NCI-H2171 treated with DMSO at 0.1 percent for 48 hours (cell line): ENCODE measurements around the gene C2orf74.
A peak's percentile ranks its signal among the peaks of the same experiment; 100 is the strongest.
"Not testable (repeated sequence)": the region's sequence is repeated elsewhere in the genome, so short reads cannot be mapped to it uniquely, and the experiment has no call there.

Source experiments
- DNase-seq: peaks from one replicate; lab custom pipeline; 2025; lab: John Stamatoyannopoulos, UW

Gene C2orf74

DNA sequence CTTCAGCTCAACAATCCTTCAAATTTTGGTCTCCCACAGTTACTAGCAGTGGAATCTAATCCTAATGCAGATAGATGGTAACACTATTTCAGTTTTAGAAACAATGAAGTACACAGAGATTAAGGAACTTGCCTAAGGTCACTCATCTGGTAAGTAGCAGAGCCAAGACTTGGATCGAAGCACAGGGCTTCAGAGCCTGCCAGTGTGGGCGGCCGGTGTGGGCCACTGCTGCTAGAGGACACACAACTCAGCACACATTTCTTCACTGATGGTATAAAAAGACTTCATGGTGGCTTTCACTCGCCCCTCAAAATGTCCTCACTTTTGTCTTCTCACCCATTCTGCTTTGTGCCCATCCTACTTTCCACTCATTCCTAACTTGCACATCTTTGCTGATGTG, 11.1 kb downstream of the C2orf74 start:
- DNase-seq: no peak

DNA sequence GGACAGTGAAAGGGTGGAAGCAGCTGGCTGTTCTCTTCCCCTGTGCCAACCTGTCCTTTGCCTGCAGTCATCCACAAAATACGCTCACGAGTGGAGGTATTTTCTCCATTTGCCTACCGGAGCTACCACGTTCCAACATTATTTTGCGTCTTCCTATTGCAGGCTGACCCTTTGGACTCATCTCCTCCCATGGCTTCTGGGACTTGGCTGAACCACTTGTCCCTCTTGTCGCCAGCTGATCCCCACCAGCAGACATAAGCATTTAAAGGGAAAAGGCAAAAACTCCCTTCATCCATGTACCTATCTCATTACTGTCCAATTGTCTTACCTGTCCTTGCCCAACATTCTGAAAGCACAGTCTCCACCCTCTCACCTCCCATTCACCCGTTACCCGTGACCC, 13.0 kb downstream of the C2orf74 start:
- DNase-seq: no peak

- peak; percentile 89 for DNase-seq
Observed at GRCh38 chr2:61176755-61177726, 15.1 kb downstream of the C2orf74 start.

DNA sequence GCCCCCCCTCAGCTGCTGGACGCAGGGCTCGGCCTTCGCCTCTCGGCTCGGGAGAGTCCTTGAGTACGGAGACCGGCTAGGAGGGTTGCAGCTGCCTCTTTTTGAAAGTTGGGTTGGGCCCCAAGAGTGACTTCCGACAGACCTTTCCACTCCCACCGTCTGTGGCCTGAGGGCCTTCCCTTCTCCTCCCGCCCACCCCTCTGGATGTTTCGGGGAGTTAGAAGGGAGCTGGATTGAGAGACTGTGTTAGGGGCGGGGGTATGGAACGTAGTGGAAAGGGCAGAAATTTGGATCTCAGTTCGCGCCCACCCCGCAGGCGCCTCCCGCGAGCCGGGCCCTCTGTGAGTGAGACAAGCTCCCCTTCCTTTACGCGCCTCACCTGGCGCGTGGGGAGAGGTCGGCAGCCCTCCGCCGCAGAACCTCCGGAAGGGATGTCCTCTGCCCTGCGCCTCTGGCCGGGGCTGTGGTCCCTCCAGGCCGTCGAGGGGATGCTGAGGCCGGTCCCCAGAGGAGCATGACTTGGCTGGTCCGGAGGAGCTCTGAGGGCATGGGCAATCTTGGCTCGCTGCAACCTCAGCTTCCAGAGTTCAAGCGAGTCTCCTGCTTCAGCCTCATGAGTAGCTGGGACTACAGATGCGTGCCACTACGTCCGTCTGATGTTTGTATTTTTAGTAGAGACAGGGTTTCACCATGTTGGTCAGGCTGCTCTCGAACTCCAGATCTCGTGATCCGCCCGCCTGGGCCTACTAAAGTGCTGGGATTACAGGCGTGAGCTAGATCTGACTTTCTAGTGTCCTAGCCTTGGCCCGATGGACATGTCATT, 15.9 kb downstream of the C2orf74 start:
- no peak for DNase-seq

- no peak for DNase-seq
Observed at GRCh38 chr2:61178603-61179545, 16.9 kb downstream of the C2orf74 start.

GRCh38 chr2:61179701-61180639, 18.0 kb downstream of the C2orf74 start:
- DNase-seq: no peak

- no peak for DNase-seq
Observed at GRCh38 chr2:61180686-61181085, 18.7 kb downstream of the C2orf74 start.

DNA sequence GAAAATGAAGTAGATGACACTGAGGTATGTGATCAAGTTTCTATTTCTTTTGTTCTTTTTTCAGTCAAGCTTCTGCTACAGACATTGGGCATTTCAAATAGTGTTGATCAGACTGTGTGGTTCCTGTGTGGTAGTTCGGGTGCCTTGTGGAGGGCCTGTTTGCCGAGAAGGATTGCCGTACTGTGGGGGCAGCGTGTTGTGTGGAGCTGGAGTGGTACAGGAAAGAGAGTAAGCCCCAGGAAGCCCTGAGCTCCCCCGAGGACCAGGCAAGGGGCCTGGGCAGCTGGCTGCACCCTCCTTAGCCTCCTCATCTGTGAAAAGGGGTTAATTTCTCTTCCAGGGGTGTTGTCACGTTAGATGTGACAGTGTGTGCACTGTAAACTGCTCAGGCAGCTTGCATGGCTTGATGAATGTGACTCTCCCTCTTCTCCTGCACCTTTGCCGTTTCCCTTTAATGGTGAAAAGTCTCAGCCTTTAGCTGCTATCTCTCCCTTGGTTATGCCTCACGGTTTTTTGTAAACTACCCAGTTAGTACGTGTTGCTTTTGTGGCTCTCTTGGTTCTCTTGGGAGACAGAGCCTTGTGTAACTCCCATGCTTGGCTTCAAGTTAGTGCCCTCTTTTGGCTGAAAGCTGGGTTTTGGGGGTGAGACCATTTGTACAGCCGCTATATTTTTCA, 19.5 kb downstream of the C2orf74 start:
- DNase-seq: no peak

DNA sequence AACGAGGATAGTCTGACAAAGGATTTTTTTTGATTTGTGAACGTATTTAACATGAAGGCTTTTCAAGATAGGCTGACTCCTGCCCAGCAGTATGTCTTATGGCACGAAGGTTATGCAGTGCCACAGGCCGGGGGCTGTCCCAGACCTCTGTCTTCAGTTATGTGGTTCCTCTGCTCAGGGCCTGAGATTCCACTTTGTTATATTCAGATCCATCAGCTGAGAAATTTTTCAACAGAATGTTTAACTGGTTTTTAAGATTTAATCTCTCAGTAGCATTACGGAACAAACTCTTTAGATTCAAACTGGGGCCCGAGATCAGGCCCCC, 20.0 kb downstream of the C2orf74 start:
- DNase-seq: no peak

GRCh38 chr2:61183795-61184194, 21.8 kb downstream of the C2orf74 start:
- DNase-seq: no peak

DNA sequence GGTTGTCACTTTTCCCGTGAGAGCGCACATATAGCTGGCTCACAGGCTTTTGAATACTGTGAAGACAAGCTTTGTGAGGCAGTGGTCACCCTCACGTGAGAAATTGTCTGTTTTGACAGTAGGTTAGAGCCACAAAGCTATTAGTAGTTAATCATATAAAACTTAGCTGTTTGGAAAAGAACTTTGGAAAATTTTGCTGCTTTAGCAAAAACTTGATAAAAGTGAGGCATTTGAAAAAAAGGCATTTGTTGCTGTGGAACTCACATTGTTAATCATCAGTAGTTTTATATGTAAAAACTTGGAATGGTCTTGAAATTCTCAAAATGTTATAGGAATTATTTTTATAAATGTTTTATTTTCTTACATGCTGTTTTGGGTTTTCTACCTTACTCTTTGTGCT, 22.3 kb downstream of the C2orf74 start:
- DNase-seq: no peak

DNA sequence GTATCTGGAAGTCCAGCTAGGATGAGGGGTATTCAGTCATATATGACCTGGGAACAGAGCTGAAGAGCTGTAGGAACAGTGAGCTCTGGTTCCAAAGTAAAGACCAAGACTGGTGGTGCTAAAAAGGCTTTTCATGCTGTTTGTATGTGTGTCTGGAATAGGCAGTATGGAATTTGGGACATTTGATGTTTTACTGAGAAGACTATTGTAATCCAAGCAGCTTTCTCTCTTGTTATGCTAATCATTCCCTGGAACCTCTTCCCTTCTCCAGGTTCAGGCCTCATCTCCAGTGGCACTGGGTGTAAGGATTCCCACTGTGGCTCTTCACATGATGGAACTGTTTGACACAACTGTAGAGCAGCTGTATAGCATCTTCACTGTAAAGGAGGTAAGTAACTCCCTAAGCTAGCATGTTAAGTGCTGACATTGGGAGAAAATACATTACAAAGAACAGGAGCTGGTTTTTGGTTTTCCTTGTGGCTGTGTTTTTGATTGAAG, 23.3 kb downstream of the C2orf74 start:
- DNase-seq: no peak

GRCh38 chr2:61187085-61187484, 25.1 kb downstream of the C2orf74 start:
- no peak for DNase-seq

GRCh38 chr2:61193670-61194561, 31.9 kb downstream of the C2orf74 start:
- DNase-seq: no peak

GRCh38 chr2:61194646-61195045, 32.7 kb downstream of the C2orf74 start:
- not testable (repeated sequence) for DNase-seq

DNA sequence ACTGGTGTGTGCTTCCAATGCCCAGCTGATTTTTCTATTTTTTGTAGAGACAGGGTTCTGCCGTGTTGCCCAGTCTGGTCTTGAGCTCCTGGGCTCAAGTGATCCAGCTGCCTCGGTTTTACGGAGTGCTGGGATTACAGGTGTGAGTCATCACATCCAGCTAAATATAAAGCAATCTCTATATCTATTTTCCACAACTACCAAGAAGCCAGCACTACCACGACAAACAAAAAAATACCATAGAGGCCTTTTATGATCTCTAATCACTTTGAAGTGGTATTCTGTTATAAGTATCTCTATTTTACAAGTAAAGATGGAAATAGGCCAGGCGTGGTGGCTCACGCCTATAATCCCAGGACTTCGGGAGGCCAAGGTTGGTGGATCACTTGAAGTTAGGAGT, 34.7 kb downstream of the C2orf74 start:
- DNase-seq: no peak

DNA sequence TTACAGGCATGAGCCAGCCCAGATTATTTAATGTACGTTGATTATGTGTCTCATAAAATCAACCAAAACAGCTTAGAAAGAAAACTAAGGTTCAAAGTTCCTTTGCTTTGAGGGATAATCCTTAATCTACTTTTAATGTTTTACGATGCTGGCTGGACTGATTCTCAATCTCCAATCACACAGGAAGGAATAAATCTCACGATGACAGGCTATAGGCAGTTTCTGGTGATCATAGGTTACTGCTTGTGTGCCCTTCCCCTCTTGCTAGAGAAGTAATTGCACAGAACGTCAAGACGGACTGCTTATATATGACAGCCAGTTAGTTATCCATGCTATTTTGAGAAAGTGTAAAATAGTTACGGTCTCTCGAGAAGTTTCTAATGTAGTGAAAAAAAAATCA, 43.1 kb downstream of the C2orf74 start:
- DNase-seq: no peak

DNA sequence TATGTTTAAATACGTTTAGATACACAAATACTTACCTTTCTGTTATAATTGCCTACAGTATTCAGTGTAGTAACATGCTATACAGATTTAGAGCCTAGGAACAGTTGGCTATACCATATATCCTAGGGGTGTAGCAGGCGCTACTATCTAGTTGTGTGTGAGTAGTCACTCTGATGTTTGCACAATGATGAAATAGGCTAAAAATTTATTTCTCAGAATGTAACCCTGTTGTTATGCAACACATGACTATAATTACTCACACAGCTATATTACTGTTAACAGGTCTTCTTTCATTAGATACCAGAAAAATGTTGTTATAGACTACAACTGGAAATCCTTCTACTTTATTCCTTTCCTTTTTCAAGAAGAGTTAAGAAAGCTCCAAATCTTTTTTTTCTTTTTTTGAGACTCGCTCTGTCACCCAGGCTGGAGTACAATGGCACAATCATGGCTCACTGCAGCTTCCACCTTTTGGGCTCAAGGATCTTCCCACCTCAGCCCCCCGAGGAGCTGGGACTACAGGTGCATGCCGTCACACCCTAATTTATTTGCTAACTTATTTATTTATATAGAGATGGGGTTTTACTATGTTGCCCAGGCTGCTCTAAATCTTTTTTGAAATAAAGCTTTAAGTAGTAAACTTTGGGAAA, 48.5 kb downstream of the C2orf74 start:
- DNase-seq: no peak

GRCh38 chr2:61214171-61214570, 52.2 kb downstream of the C2orf74 start:
- no peak for DNase-seq
